Left lung (tissue), 10 donors: ENCODE data around the gene LSM3. TPM values are rescaled to one million over a fixed set of nuclear protein-coding genes. Genes with fewer than 3 reads are reported as not detected.
A peak's percentile ranks its signal among the peaks of the same experiment; 100 is the strongest.

ENCODE experiments used
- ATAC-seq: fragments of 200-7000 bp; cut with Tn5 transposase; one replicate; pipeline ENCODE4 v1.9.1; 2020; ENCODE audit warnings: moderate library complexity
- DNase-seq, 4 donors: peaks; one replicate each; pipeline ENCODE4 v3.0.0-alpha.2; 2013 to 2020
- H3K27ac ChIP-seq, 2 donors: fragments of 200-600 bp; sonication (generic) in 1 of 2; one replicate each; pipeline versions ENCODE4 v1.5.0 to v1.8.0; 2020 to 2021
- H3K27me3 ChIP-seq, 2 donors: fragments of 200-600 bp; sonication (generic) in 1 of 2; one replicate each; pipeline versions ENCODE4 v1.5.0 to v1.8.0; 2020 to 2021
- H3K36me3 ChIP-seq, 2 donors: fragments of 200-600 bp; sonication (generic) in 1 of 2; one replicate each; pipeline versions ENCODE4 v1.5.0 to v1.8.0; 2020 to 2021
- H3K4me1 ChIP-seq, 2 donors: fragments of 200-600 bp; one replicate each; pipeline ENCODE4 v1.8.0; 2021
- H3K4me3 ChIP-seq, 2 donors: fragments of 200-600 bp; sonication (generic) in 1 of 2; one replicate each; pipeline versions ENCODE4 v1.5.0 to v1.8.0; 2020 to 2021; ENCODE audit warnings: mild to moderate bottlenecking in 1 of 2
- H3K9me3 ChIP-seq, 2 donors: fragments of 200-600 bp; sonication (generic) in 1 of 2; one replicate each; pipeline versions ENCODE4 v1.5.0 to v1.8.0; 2020 to 2021
- intact Hi-C, 2 donors: fragments of 100-400 bp; cut with DNase I; formaldehyde crosslinking; loops; one replicate each; pipeline versions ENCODE4 v1.11.2 to v1.14.2; 2022
- polyA plus RNA-seq, 6 donors: library from polyadenylated mRNA; unstranded; fragments of 120-200 nt; gene quantifications; one replicate each; pipeline ENCODE4 v1.2.1, GENCODE V29; 2013; ENCODE audit not compliant: insufficient read length in 6 of 6
- total RNA-seq, 2 donors: library from RNA; stranded (reverse); fragmentation: NEBNext Ultra II Directional; extraction: Animal tissue kit (Norgen Biotek cat#: 25700); gene quantifications; one replicate each; pipeline ENCODE4 v1.2.1, GENCODE V29; 2021
- TF ChIP-seq, protein P1 (sequence below), 2 donors: fragments of 200-600 bp; sonication (generic) in 1 of 2; IDR thresholded peaks; one replicate each; pipeline versions ENCODE4 v1.5.0 to v1.8.0; 2021; ENCODE audit warnings: antibody characterized with exemption in 2 of 2
- donor health status: DM: no; HTN: yes; CAD: no.
- donor health status: DM: no; HTN: no; CAD: no.

LSM3 gene
- total and polyA plus RNA-seq, 8 donors, result 10.6 to 16.5 (median 15.2) TPM

- intact Hi-C loops, result loop anchor here in 1 of 2 donors (2.0 kb wide), 1 partner anchor 33 kb away; no protein-coding TSS in a partner anchor
- no peaks in the 10 kb centered on the region for H3K9me3 ChIP-seq
- H3K4me1 ChIP-seq, result peaks cover 10 to 51% of the 10 kb centered on the region in 2 donors
- peaks cover 0 to 17% of the 10 kb centered on the region in 2 donors for H3K36me3 ChIP-seq
- peak overlapping the region; percentile 92 to 96 for H3K27ac ChIP-seq
- peak; percentile 47 for ATAC-seq
- H3K27me3 ChIP-seq, result no peaks in the 10 kb centered on the region
- peak overlapping the region; percentile 72 to 74 for H3K4me3 ChIP-seq
- TF ChIP-seq, protein P1, sequence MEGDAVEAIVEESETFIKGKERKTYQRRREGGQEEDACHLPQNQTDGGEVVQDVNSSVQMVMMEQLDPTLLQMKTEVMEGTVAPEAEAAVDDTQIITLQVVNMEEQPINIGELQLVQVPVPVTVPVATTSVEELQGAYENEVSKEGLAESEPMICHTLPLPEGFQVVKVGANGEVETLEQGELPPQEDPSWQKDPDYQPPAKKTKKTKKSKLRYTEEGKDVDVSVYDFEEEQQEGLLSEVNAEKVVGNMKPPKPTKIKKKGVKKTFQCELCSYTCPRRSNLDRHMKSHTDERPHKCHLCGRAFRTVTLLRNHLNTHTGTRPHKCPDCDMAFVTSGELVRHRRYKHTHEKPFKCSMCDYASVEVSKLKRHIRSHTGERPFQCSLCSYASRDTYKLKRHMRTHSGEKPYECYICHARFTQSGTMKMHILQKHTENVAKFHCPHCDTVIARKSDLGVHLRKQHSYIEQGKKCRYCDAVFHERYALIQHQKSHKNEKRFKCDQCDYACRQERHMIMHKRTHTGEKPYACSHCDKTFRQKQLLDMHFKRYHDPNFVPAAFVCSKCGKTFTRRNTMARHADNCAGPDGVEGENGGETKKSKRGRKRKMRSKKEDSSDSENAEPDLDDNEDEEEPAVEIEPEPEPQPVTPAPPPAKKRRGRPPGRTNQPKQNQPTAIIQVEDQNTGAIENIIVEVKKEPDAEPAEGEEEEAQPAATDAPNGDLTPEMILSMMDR (IDR thresholded peaks at IDR 0.05), result no peak
- no peak for DNase-seq
These were observed 904 bp upstream of the LSM3 start for GRCh38 chr3:14177580-14178246.

GRCh38 chr3:14179114-14179465 lies 473 bp downstream of the LSM3 start:
- TF ChIP-seq, protein P1 (IDR thresholded peaks at IDR 0.05), result no peak
- H3K9me3 ChIP-seq, result no peaks in the 10 kb centered on the region
- H3K27ac ChIP-seq, result peak overlapping the region; percentile 92 to 96
- no peak for DNase-seq
- H3K4me3 ChIP-seq, result peak overlapping the region; percentile 72 to 74
- intact Hi-C loops, result loop anchor here in 1 of 2 donors (2.0 kb wide), 1 partner anchor 34 kb away; no protein-coding TSS in a partner anchor
- peaks cover 10 to 53% of the 10 kb centered on the region in 2 donors for H3K4me1 ChIP-seq
- no peaks in the 10 kb centered on the region for H3K27me3 ChIP-seq
- ATAC-seq, result no peak
- peaks cover 0 to 25% of the 10 kb centered on the region in 2 donors for H3K36me3 ChIP-seq

DNA sequence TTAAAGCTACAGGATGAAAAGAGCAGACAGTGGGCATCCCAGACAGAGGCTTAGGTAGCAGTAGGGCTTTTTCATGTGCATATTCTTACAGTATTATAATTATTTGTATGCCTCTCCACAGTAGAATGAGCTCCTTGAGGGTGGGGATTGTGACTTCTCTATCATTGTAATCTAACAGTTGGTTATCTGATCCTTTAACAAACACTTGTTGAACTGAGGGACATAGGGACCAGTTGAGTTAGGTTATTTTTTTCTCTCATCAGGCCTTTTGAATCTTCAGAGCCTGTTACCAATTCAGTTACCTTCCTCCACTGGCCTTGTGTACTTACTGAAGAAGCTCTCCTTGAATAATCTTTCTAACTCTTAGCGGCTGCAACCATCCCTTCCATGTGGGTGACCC lies 1.2 kb downstream of the LSM3 start:
- H3K36me3 ChIP-seq, result peaks cover 0 to 31% of the 10 kb centered on the region in 2 donors
- H3K4me3 ChIP-seq, result peak overlapping the region in 1 of 2 donors; percentile 74
- TF ChIP-seq, protein P1 (IDR thresholded peaks at IDR 0.05), result no peak
- H3K27ac ChIP-seq, result no peak overlapping the region
- H3K4me1 ChIP-seq, result peaks cover 10 to 53% of the 10 kb centered on the region in 2 donors
- H3K9me3 ChIP-seq, result no peaks in the 10 kb centered on the region
- no peak for ATAC-seq
- no peaks in the 10 kb centered on the region for H3K27me3 ChIP-seq
- no peak for DNase-seq
- intact Hi-C loops, result loop anchor here in 1 of 2 donors (2.0 kb wide), 1 partner anchor 35 kb away; no protein-coding TSS in a partner anchor

DNA sequence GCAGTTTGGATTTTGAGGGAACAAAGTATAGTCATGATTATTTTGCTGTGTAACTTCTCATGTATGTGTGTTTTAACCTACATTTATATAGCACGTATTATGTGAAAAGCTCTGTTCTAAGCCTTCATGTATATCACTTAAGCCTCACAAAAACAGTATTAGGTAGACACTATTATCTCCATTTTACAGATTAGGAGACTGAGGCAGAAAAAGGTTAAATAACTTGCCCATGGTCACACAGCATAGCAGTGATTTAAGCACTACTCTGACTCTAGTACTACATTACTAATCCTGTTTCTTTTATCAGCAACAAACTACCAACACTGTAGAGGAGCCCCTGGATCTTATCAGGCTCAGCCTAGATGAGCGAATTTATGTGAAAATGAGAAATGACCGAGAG lies 2.6 kb downstream of the LSM3 start:
- intact Hi-C loops, result no loop called here
- DNase-seq (no peak), ATAC-seq (no peak)
- peaks cover 0 to 46% of the 10 kb centered on the region in 2 donors for H3K36me3 ChIP-seq
- no peaks in the 10 kb centered on the region for H3K27me3 ChIP-seq
- no peaks in the 10 kb centered on the region for H3K9me3 ChIP-seq
- peaks cover 10 to 40% of the 10 kb centered on the region in 2 donors for H3K4me1 ChIP-seq
- TF ChIP-seq, protein P1 (IDR thresholded peaks at IDR 0.05), result no peak
- H3K27ac ChIP-seq, result no peak overlapping the region
- H3K4me3 ChIP-seq, result no peak overlapping the region

- DNase-seq, result no peak
- no peaks in the 10 kb centered on the region for H3K27me3 ChIP-seq
- no peaks in the 10 kb centered on the region for H3K9me3 ChIP-seq
- H3K4me3 ChIP-seq, result no peak overlapping the region
- intact Hi-C loops, result no loop called here
- ATAC-seq, result no peak
- peaks cover 0 to 24% of the 10 kb centered on the region in 2 donors for H3K4me1 ChIP-seq
- peaks cover 3 to 64% of the 10 kb centered on the region in 2 donors for H3K36me3 ChIP-seq
- TF ChIP-seq, protein P1 (IDR thresholded peaks at IDR 0.05), result no peak
- no peak overlapping the region for H3K27ac ChIP-seq
These were observed 4.5 kb downstream of the LSM3 start for GRCh38 chr3:14183015-14183577.
